Aorta (tissue), 5 donors: Measurements from ENCODE around the gene UNC45B. TPM values are rescaled to one million over a fixed set of nuclear protein-coding genes. Genes with fewer than 3 reads are reported as not detected.
"Not testable (repeated sequence)": the region's sequence is repeated elsewhere in the genome, so short reads cannot be mapped to it uniquely, and the experiment has no call there.

Source experiments
- ATAC-seq: fragments of 200-7000 bp; cut with Tn5 transposase; one replicate; pipeline ENCODE4 v1.9.1; 2022; ENCODE audit warnings: moderate library complexity; ENCODE audit not compliant: low FRiP score
- DNase-seq, 2 donors: peaks; one replicate each; pipeline ENCODE4 v3.0.0-alpha.2; 2020
- H3K27ac ChIP-seq, 2 donors: one replicate each; pipeline ENCODE4 v1.5.1; 2013; ENCODE audit warnings: low read length in 2 of 2, mild to moderate bottlenecking in 2 of 2, moderate library complexity in 2 of 2, control low read depth in 1 of 2, inconsistent platforms in 1 of 2, low read depth in 1 of 2
- H3K27me3 ChIP-seq, 2 donors: one replicate each; pipeline ENCODE4 v1.6.1; 2013; ENCODE audit warnings: control low read depth in 1 of 2, low read length in 1 of 2, mild to moderate bottlenecking in 1 of 2, moderate library complexity in 1 of 2; ENCODE audit not compliant: insufficient read depth in 2 of 2, control insufficient read depth in 1 of 2
- H3K36me3 ChIP-seq, 2 donors: one replicate each; pipeline ENCODE4 v1.6.1; 2013; ENCODE audit warnings: control low read depth in 1 of 2, low read length in 1 of 2, mild to moderate bottlenecking in 1 of 2; ENCODE audit not compliant: insufficient read depth in 2 of 2, control insufficient read depth in 1 of 2
- H3K4me1 ChIP-seq, 2 donors: one replicate each; pipeline ENCODE4 v1.6.1; 2013; ENCODE audit warnings: low read length in 2 of 2, control low read depth in 1 of 2, mild to moderate bottlenecking in 1 of 2, moderate library complexity in 1 of 2; ENCODE audit not compliant: insufficient read depth in 2 of 2, control insufficient read depth in 1 of 2
- H3K4me3 ChIP-seq, 2 donors: one replicate each; pipeline ENCODE4 v1.5.1; 2013; ENCODE audit warnings: low read length in 2 of 2, control low read depth in 1 of 2, mild to moderate bottlenecking in 1 of 2
- H3K9me3 ChIP-seq: one replicate; pipeline ENCODE4 v1.6.1; 2013; ENCODE audit warnings: mild to moderate bottlenecking, low read length; ENCODE audit not compliant: control insufficient read depth
- WGBS, 2 donors: extraction: QIAGEN DNeasy Blood & Tissue Kit; methylation state at CpG; one replicate each; pipeline ENCODE4 v1.1.7; 2013; 5-methylcytosine and 5-hydroxymethylcytosine counted together
- intact Hi-C, 2 donors: fragments of 100-400 bp; cut with DNase I; formaldehyde crosslinking; loops; one replicate each; pipeline versions ENCODE4 v1.14.2 to v1.15.0; 2022
- long read RNA-seq, 2 donors: library from polyadenylated mRNA; unstranded; transcript quantifications; one replicate each; pipeline ENCODE4 v2.0.0, GENCODE V29; 2020 to 2021
- polyA plus RNA-seq, 2 donors: library from polyadenylated mRNA; stranded (reverse); fragments of 200-250 nt; gene quantifications; one replicate each; pipeline ENCODE4 v1.2.3, GENCODE V29; 2013
- total RNA-seq, 2 donors: library from RNA; stranded (reverse); fragmentation: NEBNext Ultra II Directional; extraction: Animal tissue kit (Norgen Biotek cat#: 25700); gene quantifications; one replicate each; pipeline ENCODE4 v1.2.1, GENCODE V29; 2021
- donor health status: healthy with polysubstance abuse.
- donor health status: Bipolar disorder and iron deficiency.
- donor health status: DM: no; HTN: no; CAD: no.
- donor health status: DM: no; HTN: no; CAD: no.
- donor health status: DM: yes; HTN: yes; CAD: no.

UNC45B gene
- total RNA-seq, result not detected
- polyA plus RNA-seq, result under 1 TPM in 1 of 2 donors, not detected in 1; 0.50 TPM
- long read RNA-seq, donor 1, result 0 reads
- long read RNA-seq, donor 2, result 0 reads

GRCh38 chr17:35147375-35147905 is at the start of gene UNC45B:
UNC45B (plus strand) TSS chr17:35147817; CDS start chr17:35148264, 447 bp downstream.
- Histone ChIP-seq H3K9me3 (no peaks in the 10 kb centered on the region), H3K36me3 (no peaks in the 10 kb centered on the region), H3K4me1 (no peaks in the 10 kb centered on the region), H3K4me3 (no peak within 1 kb of the TSS), H3K27me3 (no peaks in the 10 kb centered on the region), H3K27ac (no peak within 1 kb of the TSS)
- no peak for DNase-seq
- intact Hi-C loops, result no loop called here
- no peak for ATAC-seq
- WGBS, 2 donors, result 45 to 47% methylated on average over 4 of the region's 4 CpGs

GRCh38 chr17:35099908-35100307 is 47.7 kb upstream of the UNC45B start:
- ATAC-seq, result no peak
- WGBS, 2 donors, result 91 to 93% methylated on average over 3 of the region's 3 CpGs
- peaks cover 0 to 2% of the 10 kb centered on the region in 2 donors for H3K36me3 ChIP-seq
- H3K4me3 ChIP-seq, result no peak overlapping the region
- no peaks in the 10 kb centered on the region for H3K27me3 ChIP-seq
- intact Hi-C loops, result no loop called here
- no peak overlapping the region for H3K27ac ChIP-seq
- DNase-seq, result no peak
- H3K4me1 ChIP-seq, result no peaks in the 10 kb centered on the region
- no peaks in the 10 kb centered on the region for H3K9me3 ChIP-seq

GRCh38 chr17:35101036-35101435 is 46.6 kb upstream of the UNC45B start:
- no peak overlapping the region for H3K4me3 ChIP-seq
- no peaks in the 10 kb centered on the region for H3K27me3 ChIP-seq
- ATAC-seq (no peak), DNase-seq (no peak)
- H3K36me3 ChIP-seq, result peaks cover 0 to 4% of the 10 kb centered on the region in 2 donors
- no peaks in the 10 kb centered on the region for H3K9me3 ChIP-seq
- intact Hi-C loops, result no loop called here
- no peaks in the 10 kb centered on the region for H3K4me1 ChIP-seq
- WGBS, 2 donors, result 96 to 98% methylated on average over 14 of the region's 14 CpGs
- H3K27ac ChIP-seq, result no peak overlapping the region

- DNase-seq, result no peak
- H3K4me3 ChIP-seq, result no peak overlapping the region
- H3K36me3 ChIP-seq, result peaks cover 0 to 4% of the 10 kb centered on the region in 2 donors
- H3K4me1 ChIP-seq, result no peaks in the 10 kb centered on the region
- intact Hi-C loops, result no loop called here
- H3K27me3 ChIP-seq, result no peaks in the 10 kb centered on the region
- 84 to 95% methylated on average over 2 of the region's 2 CpGs for WGBS, 2 donors
- ATAC-seq, result no peak
- no peaks in the 10 kb centered on the region for H3K9me3 ChIP-seq
- no peak overlapping the region for H3K27ac ChIP-seq
Measured at GRCh38 chr17:35101725-35102124, 45.9 kb upstream of the UNC45B start.

GRCh38 chr17:35103271-35103670 is 44.3 kb upstream of the UNC45B start:
- no peak overlapping the region for H3K27ac ChIP-seq

GRCh38 chr17:35104844-35105450 is 42.7 kb upstream of the UNC45B start:
- peaks cover 0 to 4% of the 10 kb centered on the region in 2 donors for H3K36me3 ChIP-seq
- no peaks in the 10 kb centered on the region for H3K4me1 ChIP-seq
- H3K9me3 ChIP-seq, result no peaks in the 10 kb centered on the region
- intact Hi-C loops, result no loop called here
- no peak for ATAC-seq
- no peak for DNase-seq
- H3K27me3 ChIP-seq, result no peaks in the 10 kb centered on the region
- no peak overlapping the region for H3K4me3 ChIP-seq
- no peak overlapping the region for H3K27ac ChIP-seq
- WGBS, 2 donors, result 96 to 97% methylated on average over 5 of the region's 5 CpGs

More at GRCh38 chr17:35103271-35103670, 44.3 kb upstream of the UNC45B start:
- no peak overlapping the region for H3K4me3 ChIP-seq
- WGBS, 2 donors, result 89 to 90% methylated on average over 5 of the region's 5 CpGs
- ATAC-seq (no peak), DNase-seq (no peak)
- H3K36me3 ChIP-seq, result peaks cover 0 to 4% of the 10 kb centered on the region in 2 donors
- no peaks in the 10 kb centered on the region for H3K9me3 ChIP-seq
- intact Hi-C loops, result no loop called here
- H3K4me1 ChIP-seq, result no peaks in the 10 kb centered on the region
- no peaks in the 10 kb centered on the region for H3K27me3 ChIP-seq

GRCh38 chr17:35110791-35111190 is 36.8 kb upstream of the UNC45B start:
- H3K4me3 ChIP-seq, H3K36me3 ChIP-seq, intact Hi-C loops, ATAC-seq, H3K9me3 ChIP-seq, H3K27me3 ChIP-seq, H3K27ac ChIP-seq, H3K4me1 ChIP-seq: not testable (repeated sequence)
- 97 to 99% methylated on average over 17 of the region's 17 CpGs for WGBS, 2 donors
- DNase-seq, result peak in 1 of 2 donors; percentile 39

- Histone ChIP-seq H3K4me3 (no peak overlapping the region), H3K27me3 (no peaks in the 10 kb centered on the region), H3K27ac (no peak overlapping the region), H3K4me1 (no peaks in the 10 kb centered on the region), H3K36me3 (no peaks in the 10 kb centered on the region), H3K9me3 (no peaks in the 10 kb centered on the region)
- ATAC-seq (no peak), DNase-seq (no peak)
- intact Hi-C loops, result loop anchor here (2.0 to 5.0 kb wide), 3 partner anchors 28 to 575 kb away; no protein-coding TSS in a partner anchor
- 81 to 84% methylated on average over 12 of the region's 12 CpGs for WGBS, 2 donors
Measured at GRCh38 chr17:35116845-35117244, 30.8 kb upstream of the UNC45B start.

- ATAC-seq, result no peak
- intact Hi-C loops, result loop anchor here (2.0 to 5.0 kb wide), 5 partner anchors 29 to 697 kb away; partner anchors contain the start of genes CCT6B (in 1 of the 2) and ZNF830 (in 1 of the 2)
- H3K36me3 ChIP-seq, result no peaks in the 10 kb centered on the region
- no peak for DNase-seq
- no peaks in the 10 kb centered on the region for H3K27me3 ChIP-seq
- H3K4me3 ChIP-seq, result no peak overlapping the region
- no peaks in the 10 kb centered on the region for H3K4me1 ChIP-seq
- no peak overlapping the region for H3K27ac ChIP-seq
- no peaks in the 10 kb centered on the region for H3K9me3 ChIP-seq
Measured at GRCh38 chr17:35117984-35118383, 29.6 kb upstream of the UNC45B start.
